Fibroblast of mammary gland (primary cell): Measurements from ENCODE around the gene CENPB.

Experiments
- DNase-seq: peaks from one replicate; pipeline ENCODE4 v3.0.0-alpha.2; 2010; ENCODE audit warnings: low read depth
- H3K4me3 ChIP-seq: 2 replicates; pipeline ENCODE4 v1.5.1; 2011; ENCODE audit warnings: low read depth, mild to moderate bottlenecking, low read length, moderate library complexity; ENCODE audit not compliant: control insufficient read depth
- TF ChIP-seq, protein P1 (sequence below): conservative IDR thresholded peaks from 2 replicates; pipeline ENCODE4 v1.5.1; 2011; ENCODE audit warnings: low read depth, low read length, inconsistent platforms; ENCODE audit not compliant: control insufficient read depth, insufficient read depth

Gene CENPB

DNA sequence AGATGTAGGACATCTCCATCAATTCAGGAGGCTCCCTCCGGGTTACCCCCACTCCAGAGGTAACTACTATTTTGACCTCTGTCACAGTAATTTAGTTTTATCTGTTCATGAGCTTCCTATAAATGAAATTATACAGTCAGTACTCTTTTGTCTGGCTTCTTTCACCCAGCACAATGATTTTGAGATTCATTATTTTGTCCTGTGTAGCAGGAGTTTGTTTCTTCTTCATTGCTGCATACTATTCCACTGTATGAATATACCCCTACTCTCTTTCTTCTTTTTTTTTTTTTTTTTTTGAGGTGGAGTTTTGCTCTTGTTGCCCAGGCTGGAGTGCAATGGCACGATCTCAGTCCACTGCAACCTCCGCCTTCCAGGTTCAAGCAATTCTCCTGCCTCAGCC lies 22.0 kb upstream of the CENPB start:
- no peak overlapping the region for H3K4me3 ChIP-seq
- DNase-seq: no peak
- TF ChIP-seq, protein P1, sequence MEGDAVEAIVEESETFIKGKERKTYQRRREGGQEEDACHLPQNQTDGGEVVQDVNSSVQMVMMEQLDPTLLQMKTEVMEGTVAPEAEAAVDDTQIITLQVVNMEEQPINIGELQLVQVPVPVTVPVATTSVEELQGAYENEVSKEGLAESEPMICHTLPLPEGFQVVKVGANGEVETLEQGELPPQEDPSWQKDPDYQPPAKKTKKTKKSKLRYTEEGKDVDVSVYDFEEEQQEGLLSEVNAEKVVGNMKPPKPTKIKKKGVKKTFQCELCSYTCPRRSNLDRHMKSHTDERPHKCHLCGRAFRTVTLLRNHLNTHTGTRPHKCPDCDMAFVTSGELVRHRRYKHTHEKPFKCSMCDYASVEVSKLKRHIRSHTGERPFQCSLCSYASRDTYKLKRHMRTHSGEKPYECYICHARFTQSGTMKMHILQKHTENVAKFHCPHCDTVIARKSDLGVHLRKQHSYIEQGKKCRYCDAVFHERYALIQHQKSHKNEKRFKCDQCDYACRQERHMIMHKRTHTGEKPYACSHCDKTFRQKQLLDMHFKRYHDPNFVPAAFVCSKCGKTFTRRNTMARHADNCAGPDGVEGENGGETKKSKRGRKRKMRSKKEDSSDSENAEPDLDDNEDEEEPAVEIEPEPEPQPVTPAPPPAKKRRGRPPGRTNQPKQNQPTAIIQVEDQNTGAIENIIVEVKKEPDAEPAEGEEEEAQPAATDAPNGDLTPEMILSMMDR: no peak

GRCh38 chr20:3804781-3805180 lies 18.2 kb upstream of the CENPB start:
- no peak for DNase-seq
- no peak overlapping the region for H3K4me3 ChIP-seq
- TF ChIP-seq, protein P1: no peak

- H3K4me3 ChIP-seq: no peak overlapping the region
- DNase-seq: no peak
- TF ChIP-seq, protein P1: no peak
Observed at GRCh38 chr20:3804254-3804751, 17.8 kb upstream of the CENPB start.

DNA sequence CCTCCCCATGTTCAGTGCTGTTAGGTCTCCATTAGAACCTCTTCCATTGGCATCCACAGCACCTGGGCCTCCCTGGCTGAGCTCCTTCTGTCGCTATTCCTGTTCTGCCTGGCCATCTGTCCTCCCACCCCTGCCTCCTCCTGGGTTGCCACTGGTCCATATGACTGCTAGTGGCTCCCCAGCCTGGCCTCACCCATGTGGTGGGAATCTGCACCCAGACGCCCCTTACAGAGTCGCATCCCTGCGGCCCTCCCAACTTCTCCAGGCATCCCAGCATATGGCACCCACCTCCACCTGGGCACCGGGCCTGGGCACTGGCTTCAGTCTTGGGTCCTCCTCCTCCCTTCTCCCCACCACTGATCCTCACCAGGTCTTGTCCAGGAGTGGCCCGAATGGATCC lies 17.3 kb upstream of the CENPB start:
- no peak for DNase-seq
- no peak overlapping the region for H3K4me3 ChIP-seq
- TF ChIP-seq, protein P1: no peak

GRCh38 chr20:3803289-3803688 lies 16.7 kb upstream of the CENPB start:
- TF ChIP-seq, protein P1: no peak
- H3K4me3 ChIP-seq: no peak overlapping the region

DNA sequence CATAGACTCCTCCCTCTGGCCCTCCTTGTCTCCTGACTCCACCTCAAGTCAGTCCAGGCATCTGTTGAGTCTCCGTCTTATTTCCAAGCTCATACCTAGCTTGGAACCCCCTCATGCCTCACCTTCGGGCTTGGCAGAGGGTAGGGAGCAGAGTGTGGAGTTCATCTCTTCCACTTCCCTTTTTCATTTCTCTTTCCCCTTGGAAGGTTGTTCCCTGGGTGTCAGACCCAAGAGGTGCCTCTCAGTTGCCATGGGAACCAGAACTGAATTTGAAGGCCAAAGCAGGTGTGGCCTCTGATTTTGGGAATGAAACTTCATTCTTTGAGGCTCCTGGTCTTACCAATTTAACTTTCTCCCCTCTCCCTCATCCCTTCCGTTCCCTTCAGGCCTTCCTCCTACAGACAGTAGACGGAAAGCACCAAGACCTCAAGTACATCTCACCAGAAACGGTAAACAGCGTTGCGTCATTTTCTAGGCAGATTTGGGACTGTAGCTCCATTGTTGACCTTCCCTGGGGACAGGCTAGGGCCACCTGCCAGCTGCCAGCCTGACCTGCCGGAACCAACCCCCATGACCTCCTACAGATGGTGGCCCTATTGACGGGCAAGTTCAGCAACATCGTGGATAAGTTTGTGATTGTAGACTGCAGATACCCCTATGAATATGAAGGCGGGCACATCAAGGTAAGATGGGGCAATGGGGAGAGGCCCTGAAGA lies 16.1 kb upstream of the CENPB start:
- TF ChIP-seq, protein P1: no peak

More at GRCh38 chr20:3803289-3803688, 16.7 kb upstream of the CENPB start:
- no peak for DNase-seq

More for the DNA sequence above, 16.1 kb upstream of the CENPB start:
- H3K4me3 ChIP-seq: no peak overlapping the region
- DNase-seq: no peak
